ENCODE results near the gene C19orf25.

Gene C19orf25

DNA sequence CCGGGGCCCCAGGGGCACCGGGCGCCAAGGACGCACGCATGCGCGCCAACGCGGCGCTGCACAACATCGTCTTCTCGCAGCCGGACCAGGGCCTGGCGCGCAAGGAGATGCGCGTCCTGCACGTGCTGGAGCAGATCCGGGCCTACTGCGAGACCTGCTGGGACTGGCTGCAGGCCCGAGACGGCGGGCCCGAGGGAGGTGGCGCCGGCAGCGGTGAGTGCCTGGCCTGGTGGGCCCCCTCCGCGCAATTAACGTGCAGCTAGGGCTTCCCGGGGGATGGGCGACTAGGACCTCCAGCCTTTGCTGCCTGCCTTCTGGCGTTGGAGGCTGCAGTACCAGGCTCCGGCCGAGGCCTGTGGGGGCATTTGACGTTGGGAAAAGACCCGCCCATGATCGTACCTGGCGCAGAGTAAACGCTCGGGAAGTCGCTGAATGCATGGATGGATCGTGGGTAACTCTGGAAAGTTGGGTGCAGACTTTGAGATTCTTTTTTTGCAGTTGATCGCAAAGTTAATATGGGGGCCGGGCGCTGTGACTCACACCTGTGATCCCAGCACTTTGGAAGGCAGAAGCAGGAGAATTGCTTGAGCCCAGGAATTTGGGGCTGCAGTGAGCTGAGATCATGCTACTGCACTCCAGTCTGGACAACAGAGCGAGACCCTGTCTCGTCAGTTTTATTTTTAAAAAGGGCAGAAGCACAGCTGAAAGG, 21.8 kb downstream of the C19orf25 start:
- no peak for TF ChIP-seq SPI1 (IDR thresholded peaks at IDR 0.05; ENCODE audit: low read depth, low read length)
- DNase-seq (ENCODE audit: insufficient read length, low spot score) (no peak), FAIRE-seq (no peak)

DNA sequence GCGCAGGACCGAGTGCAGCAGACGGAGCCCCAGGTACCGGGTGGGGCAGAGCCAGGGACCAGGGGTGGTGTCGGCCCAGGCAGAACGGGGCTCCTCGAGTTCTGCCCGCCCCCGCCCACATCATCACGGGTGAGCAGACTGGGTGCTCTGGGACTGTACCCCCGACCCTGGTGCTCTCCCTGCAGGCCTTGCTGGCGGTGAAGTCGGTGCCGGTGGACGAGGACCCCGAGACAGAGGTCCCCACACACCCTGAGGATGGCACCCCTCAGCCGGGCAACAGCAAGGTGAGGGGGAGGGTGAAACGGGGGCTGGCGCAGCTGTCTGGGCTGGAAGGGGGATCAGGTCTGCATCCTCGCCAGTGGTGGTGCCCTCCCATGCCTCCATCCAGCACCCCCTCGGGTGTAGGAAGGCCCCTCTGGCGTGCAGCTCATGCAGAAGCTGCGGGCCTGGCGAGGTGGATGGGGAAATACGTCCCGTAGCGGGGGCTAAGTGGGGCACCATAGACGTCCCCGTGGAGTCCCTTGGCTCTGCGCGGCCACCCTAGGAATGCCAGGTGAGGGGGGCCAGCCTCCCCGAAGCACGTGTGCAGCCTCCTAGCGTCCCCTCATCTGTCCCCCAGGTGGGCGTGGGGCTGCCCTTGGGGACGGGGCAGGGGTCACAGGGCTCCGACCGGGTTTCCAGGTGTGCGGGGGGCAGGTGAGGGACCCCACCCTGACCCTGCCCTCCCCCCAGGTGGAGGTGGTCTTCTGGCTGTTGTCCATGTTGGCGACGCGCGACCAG, 22.7 kb downstream of the C19orf25 start:
- FAIRE-seq (no peak), DNase-seq (ENCODE audit: insufficient read length, low spot score) (no peak)
- TF ChIP-seq SPI1 (IDR thresholded peaks at IDR 0.05; ENCODE audit: low read depth, low read length) (no peak), TAF1 (IDR thresholded peaks at IDR 0.05; ENCODE audit: low read depth, low read length) (no peak), POLR2AphosphoS5 (IDR thresholded peaks at IDR 0.05; ENCODE audit: low read depth, low read length) (no peak), POLR2A (IDR thresholded peaks at IDR 0.05; ENCODE audit: low read depth, low read length) (no peak), PAX5 (IDR thresholded peaks at IDR 0.05; ENCODE audit: insufficient read depth, low read length, severe bottlenecking) (no peak), POU2F2 (IDR thresholded peaks at IDR 0.05; ENCODE audit: low read depth, low read length) (no peak)

DNA sequence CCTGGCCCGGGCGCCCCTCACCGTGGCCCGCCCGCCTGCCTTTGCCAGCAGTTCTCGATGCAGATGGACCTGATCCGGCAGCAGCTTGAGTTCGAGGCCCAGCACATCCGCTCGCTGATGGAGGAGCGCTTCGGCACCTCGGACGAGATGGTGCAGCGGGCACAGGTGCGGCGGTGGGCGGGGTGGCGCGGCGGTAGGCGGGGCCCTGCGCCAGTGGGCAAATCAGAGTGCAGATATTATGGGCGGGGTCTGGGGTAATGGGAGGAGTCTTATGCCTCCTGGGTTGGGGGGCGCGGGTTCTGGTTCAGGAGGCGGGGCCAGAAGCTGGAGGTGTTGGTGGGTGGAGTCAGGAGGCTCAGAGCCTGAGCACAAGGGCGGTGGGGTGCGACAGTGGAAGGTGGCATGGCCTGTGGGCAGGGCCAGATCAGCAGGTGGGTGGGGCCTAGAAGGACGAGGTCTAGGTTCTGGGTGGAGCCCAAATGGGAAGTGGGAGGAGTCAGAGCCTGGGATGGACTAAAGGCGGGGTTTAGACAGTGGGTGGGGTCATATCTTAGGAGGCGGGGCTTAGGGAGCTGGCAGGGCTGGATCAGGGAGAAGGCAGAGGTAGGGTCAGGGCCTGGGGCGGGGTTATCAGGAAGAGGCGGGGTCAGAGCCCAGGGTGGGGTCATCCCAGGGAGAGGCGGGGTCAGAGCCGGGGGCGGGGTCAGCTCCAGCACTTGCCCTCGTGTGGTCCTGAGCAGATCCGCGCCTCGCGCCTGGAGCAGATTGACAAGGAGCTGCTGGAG, 23.5 kb downstream of the C19orf25 start:
- peak; percentile 45 for FAIRE-seq
- TF ChIP-seq POLR2AphosphoS5 (IDR thresholded peaks at IDR 0.05; ENCODE audit: low read depth, low read length) (no peak), PAX5 (IDR thresholded peaks at IDR 0.05; ENCODE audit: insufficient read depth, low read length, severe bottlenecking) (no peak), POLR2A (IDR thresholded peaks at IDR 0.05; ENCODE audit: low read depth, low read length) (no peak), POU2F2 (IDR thresholded peaks at IDR 0.05; ENCODE audit: low read depth, low read length) (no peak), TAF1 (IDR thresholded peaks at IDR 0.05; ENCODE audit: low read depth, low read length) (no peak), SPI1 (IDR thresholded peaks at IDR 0.05; ENCODE audit: low read depth, low read length) (peak; percentile 49)
- no peak for DNase-seq (ENCODE audit: insufficient read length, low spot score)

GRCh38 chr19:1455002-1455335, 24.0 kb downstream of the C19orf25 start:
- DNase-seq (ENCODE audit: insufficient read length, low spot score) (no peak), FAIRE-seq (no peak)
- no peak for TF ChIP-seq SPI1 (IDR thresholded peaks at IDR 0.05; ENCODE audit: low read depth, low read length)
- no peak for TF ChIP-seq POU2F2 (IDR thresholded peaks at IDR 0.05; ENCODE audit: low read depth, low read length)
- TF ChIP-seq POLR2A (IDR thresholded peaks at IDR 0.05; ENCODE audit: low read depth, low read length): no peak
- no peak for TF ChIP-seq PAX5 (IDR thresholded peaks at IDR 0.05; ENCODE audit: insufficient read depth, low read length, severe bottlenecking)
- TF ChIP-seq TAF1 (IDR thresholded peaks at IDR 0.05; ENCODE audit: low read depth, low read length): no peak
- TF ChIP-seq POLR2AphosphoS5 (IDR thresholded peaks at IDR 0.05; ENCODE audit: low read depth, low read length): no peak

DNA sequence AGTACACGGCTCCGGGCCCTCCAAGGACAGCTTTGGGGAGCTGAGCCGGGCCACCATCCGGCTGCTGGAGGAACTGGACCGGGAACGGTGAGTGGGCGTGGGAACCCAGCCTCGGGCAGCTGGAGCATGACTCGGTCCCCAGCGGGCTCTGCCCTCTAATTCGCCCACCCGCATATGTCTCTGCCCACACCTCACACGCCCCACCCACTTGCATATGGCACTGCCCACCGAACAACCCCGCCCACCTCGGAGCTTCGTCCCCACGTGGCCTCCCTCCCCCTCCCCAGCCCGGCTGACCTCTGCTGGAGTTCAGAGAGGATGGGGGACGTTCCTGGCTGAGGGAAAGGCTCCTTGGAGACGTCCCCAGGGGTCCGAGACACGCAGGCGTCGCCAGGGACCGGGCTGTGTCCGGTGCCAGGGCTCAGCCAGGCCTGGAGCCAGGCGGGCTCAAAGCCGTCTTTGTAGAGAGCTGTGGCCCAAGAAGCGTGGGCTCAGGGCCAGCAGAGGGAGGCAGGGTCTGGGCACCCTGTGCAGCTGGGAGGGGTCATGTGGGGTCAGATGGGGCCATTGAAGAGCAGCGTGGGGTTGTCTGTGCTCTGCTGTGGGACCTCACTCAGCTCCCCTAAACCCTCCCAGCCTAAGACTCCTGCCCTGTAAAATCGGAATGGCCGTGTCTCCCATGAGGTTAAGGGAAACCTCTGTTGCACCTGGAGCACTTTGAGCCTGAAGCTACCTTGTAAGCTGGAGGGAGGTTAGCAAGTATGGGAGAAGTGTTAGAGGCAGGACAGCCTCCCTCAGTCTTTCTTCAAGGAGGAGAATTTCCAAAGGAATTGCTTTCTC, 25.3 kb downstream of the C19orf25 start:
- DNase-seq (ENCODE audit: insufficient read length, low spot score) (no peak), FAIRE-seq (peak; percentile 50)

GRCh38 chr19:1452802-1453524, 26.1 kb downstream of the C19orf25 start:
- TF ChIP-seq SPI1 (IDR thresholded peaks at IDR 0.05; ENCODE audit: low read depth, low read length) (no peak), PAX5 (IDR thresholded peaks at IDR 0.05; ENCODE audit: insufficient read depth, low read length, severe bottlenecking) (no peak), TAF1 (IDR thresholded peaks at IDR 0.05; ENCODE audit: low read depth, low read length) (no peak), POLR2A (IDR thresholded peaks at IDR 0.05; ENCODE audit: low read depth, low read length) (no peak), POU2F2 (IDR thresholded peaks at IDR 0.05; ENCODE audit: low read depth, low read length) (no peak), POLR2AphosphoS5 (IDR thresholded peaks at IDR 0.05; ENCODE audit: low read depth, low read length) (no peak)
- FAIRE-seq (no peak), DNase-seq (ENCODE audit: insufficient read length, low spot score) (no peak)

More for the DNA sequence above, 25.3 kb downstream of the C19orf25 start:
- TF ChIP-seq POLR2AphosphoS5 (IDR thresholded peaks at IDR 0.05; ENCODE audit: low read depth, low read length): no peak

DNA sequence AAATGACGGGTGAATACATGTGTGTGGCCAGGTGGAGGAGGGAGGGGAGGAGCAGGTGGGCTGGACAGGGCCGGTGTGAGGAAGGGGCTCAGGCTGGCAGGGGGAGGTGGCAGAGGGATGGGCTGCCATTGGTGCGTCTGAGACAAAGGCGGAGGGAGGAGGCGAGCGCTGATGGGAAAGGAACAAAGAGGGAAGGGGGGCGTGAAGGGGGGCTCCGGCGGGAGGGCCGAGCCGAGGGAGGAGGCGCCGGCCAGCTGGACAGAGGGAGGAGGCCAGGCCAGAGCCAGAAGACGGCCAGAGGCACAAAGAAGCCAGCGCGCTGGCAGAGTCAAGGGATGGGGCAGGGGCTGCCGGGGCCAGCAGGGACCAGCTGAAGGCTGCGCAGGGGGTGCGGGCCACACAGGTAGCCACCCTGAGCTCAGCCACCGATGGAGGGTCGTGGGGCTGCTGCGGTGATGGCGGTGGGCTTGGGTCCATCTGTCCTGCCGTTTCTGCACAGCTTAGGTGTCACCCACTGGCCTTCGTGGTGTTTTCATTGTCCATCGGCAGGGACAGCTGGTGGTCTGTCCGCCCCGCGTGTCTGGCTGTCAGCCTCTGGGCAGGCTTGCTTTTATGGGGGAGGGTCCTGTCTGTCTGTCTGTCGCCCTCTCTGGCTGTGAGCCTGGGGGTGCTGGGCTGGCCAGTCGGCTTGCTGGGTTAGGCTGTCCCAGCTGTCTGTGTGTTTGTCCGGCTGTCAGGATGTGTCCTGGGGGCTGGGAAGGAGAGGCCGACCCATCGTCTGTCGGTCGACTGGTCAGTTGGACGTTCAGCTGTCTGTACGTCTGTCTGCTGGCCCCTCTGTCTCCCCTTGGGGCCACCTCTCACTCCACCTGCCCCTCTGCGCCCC, 26.9 kb downstream of the C19orf25 start:
- DNase-seq (ENCODE audit: insufficient read length, low spot score): no peak
- no peak for FAIRE-seq

More for the DNA sequence above, 26.9 kb downstream of the C19orf25 start:
- no peak for TF ChIP-seq SPI1 (IDR thresholded peaks at IDR 0.05; ENCODE audit: low read depth, low read length)
- no peak; the same call in 1 of the 2 replicates for TF ChIP-seq POLR2A (IDR thresholded peaks at IDR 0.05; ENCODE audit: low read depth, low read length)
- TF ChIP-seq PAX5 (IDR thresholded peaks at IDR 0.05; ENCODE audit: insufficient read depth, low read length, severe bottlenecking): no peak
- no peak for TF ChIP-seq TAF1 (IDR thresholded peaks at IDR 0.05; ENCODE audit: low read depth, low read length)
- TF ChIP-seq POU2F2 (IDR thresholded peaks at IDR 0.05; ENCODE audit: low read depth, low read length): no peak
